Caco-2 (cell line): ENCODE measurements around the gene NAA30. TPM values are rescaled to one million over a fixed set of nuclear protein-coding genes. Genes with fewer than 3 reads are reported as not detected.

Experiments
- BruUV-seq: library from RNA; stranded (reverse); fragments of 400-500 nt; replicated peaks from 2 replicates; lab custom pipeline; 2021; lab: Mats Ljungman, UMichigan
- CTCF ChIA-PET: fragments of 300-600 bp; sonication (Branson Sonifier 250); formaldehyde crosslinking; loops from one replicate; lab custom pipeline; 2022; ENCODE audit warnings: antibody characterized with exemption; lab: Charles Lee
- POLR2A ChIA-PET: fragments of 300-600 bp; sonication (Branson Sonifier 250); formaldehyde crosslinking; loops from one replicate; lab custom pipeline; 2022; ENCODE audit warnings: antibody characterized with exemption; lab: Charles Lee
- DNase-seq, 2 experiments: peaks; one replicate each; pipeline versions ENCODE4 v3.0.0 to v3.0.0-alpha.2; 2020 to 2022
- H3K27me3 ChIP-seq: replicated peaks from 2 replicates; pipeline ENCODE4 v1.6.0; 2011; ENCODE audit warnings: low read length; ENCODE audit not compliant: control insufficient read depth, insufficient read depth
- H3K36me3 ChIP-seq: 2 replicates; pipeline ENCODE4 v1.5.1; 2011; ENCODE audit warnings: low read length; ENCODE audit not compliant: control insufficient read depth, insufficient read depth
- H3K4me1 ChIP-seq: fragments of 250-450 bp; sonication (Bioruptor Pico); 2 replicates; pipeline ENCODE4 v1.5.1; 2020; ENCODE audit warnings: mild to moderate bottlenecking
- H3K4me3 ChIP-seq: 2 replicates; pipeline ENCODE4 v1.5.1; 2011; ENCODE audit warnings: low read depth, mild to moderate bottlenecking, control low read depth, low read length
- H3K9me3 ChIP-seq: fragments of 250-450 bp; sonication (Bioruptor Pico); 2 replicates; pipeline ENCODE4 v1.5.1; 2020; ENCODE audit warnings: mild to moderate bottlenecking, moderate library complexity
- H3K27ac Mint-ChIP-seq: one replicate; pipeline ENCODE4 v1.8.0; 2022; ENCODE audit warnings: mixed read lengths; ENCODE audit not compliant: unreplicated experiment
- H3K27me3 Mint-ChIP-seq: one replicate; pipeline ENCODE4 v1.8.0; 2022; ENCODE audit warnings: mixed read lengths; ENCODE audit not compliant: insufficient read depth, unreplicated experiment
- H3K36me3 Mint-ChIP-seq: one replicate; pipeline ENCODE4 v1.8.0; 2022; ENCODE audit warnings: mild to moderate bottlenecking, mixed read lengths; ENCODE audit not compliant: insufficient read depth, unreplicated experiment
- H3K4me1 Mint-ChIP-seq: one replicate; pipeline ENCODE4 v1.8.0; 2022; ENCODE audit warnings: low read depth, mixed read lengths; ENCODE audit not compliant: unreplicated experiment
- H3K4me3 Mint-ChIP-seq: one replicate; pipeline ENCODE4 v1.8.0; 2022; ENCODE audit warnings: mild to moderate bottlenecking, moderate library complexity, mixed read lengths; ENCODE audit not compliant: unreplicated experiment
- H3K9me3 Mint-ChIP-seq: one replicate; pipeline ENCODE4 v1.8.0; 2022; ENCODE audit warnings: mixed read lengths; ENCODE audit not compliant: unreplicated experiment
- CTCF ChIP-seq, 2 experiments: fragments of 200-600 bp in 1 of 2; IDR thresholded peaks; 1 replicate in 1 of 2; 2 replicates in 1 of 2; pipeline versions ENCODE4 v1.5.1 to v1.8.0; 2011 to 2022; ENCODE audit warnings: antibody characterized with exemption in 1 of 2, control low read depth in 1 of 2, inconsistent platforms in 1 of 2, low read depth in 1 of 2, low read length in 1 of 2, mild to moderate bottlenecking in 1 of 2, moderate library complexity in 1 of 2; ENCODE audit not compliant: insufficient read depth in 1 of 2, severe bottlenecking in 1 of 2, unreplicated experiment in 1 of 2
- intact Hi-C: fragments of 100-400 bp; cut with micrococcal nuclease; formaldehyde crosslinking; loops from one replicate; pipeline ENCODE4 v1.10.0; 2022; ENCODE audit not compliant: unreplicated experiment
- total RNA-seq: library from RNA; stranded (reverse); gene quantifications from 2 replicates; pipeline ENCODE4 v1.2.3, GENCODE V29; 2022

Gene NAA30
- total RNA-seq, 1 experiment from 2014 or later = 23.7 TPM

GRCh38 chr14:57371013-57371412, 19.4 kb upstream of the NAA30 start:
- H3K36me3 Mint-ChIP-seq = no peaks in the 10 kb centered on the region
- Histone ChIP-seq H3K9me3 (no peaks in the 10 kb centered on the region), H3K4me3 (no peak overlapping the region), H3K36me3 (no peaks in the 10 kb centered on the region), H3K27me3 (no peaks in the 10 kb centered on the region), H3K4me1 (no peaks in the 10 kb centered on the region)
- ChIA-PET CTCF (no interaction called here), POLR2A (no interaction called here)
- H3K27me3 Mint-ChIP-seq = no peaks in the 10 kb centered on the region
- H3K4me1 Mint-ChIP-seq = no peaks in the 10 kb centered on the region
- no peak for DNase-seq
- intact Hi-C loops = no loop called here
- no peak overlapping the region for H3K4me3 Mint-ChIP-seq
- H3K9me3 Mint-ChIP-seq = peaks cover 9% of the 10 kb centered on the region
- no peak overlapping the region for H3K27ac Mint-ChIP-seq
- TF ChIP-seq CTCF (IDR thresholded peaks at IDR 0.05; ENCODE audit: insufficient read depth in 1 of 2, low read depth in 1 of 2, low read length in 1 of 2, severe bottlenecking in 1 of 2, unreplicated experiment in 1 of 2) = no peak
- no TSS peak for BruUV-seq

- Histone ChIP-seq H3K4me3 (no peak overlapping the region), H3K4me1 (no peaks in the 10 kb centered on the region), H3K9me3 (no peaks in the 10 kb centered on the region), H3K36me3 (no peaks in the 10 kb centered on the region), H3K27me3 (no peaks in the 10 kb centered on the region)
- no peak overlapping the region for H3K4me3 Mint-ChIP-seq
- intact Hi-C loops = no loop called here
- no peaks in the 10 kb centered on the region for H3K36me3 Mint-ChIP-seq
- H3K27me3 Mint-ChIP-seq = no peaks in the 10 kb centered on the region
- DNase-seq = no peak
- H3K27ac Mint-ChIP-seq = no peak overlapping the region
- no TSS peak for BruUV-seq
- CTCF ChIA-PET = no interaction called here
- TF ChIP-seq CTCF (IDR thresholded peaks at IDR 0.05; ENCODE audit: insufficient read depth in 1 of 2, low read depth in 1 of 2, low read length in 1 of 2, severe bottlenecking in 1 of 2, unreplicated experiment in 1 of 2) = no peak
- POLR2A ChIA-PET = no interaction called here
- no peaks in the 10 kb centered on the region for H3K4me1 Mint-ChIP-seq
- no peaks in the 10 kb centered on the region for H3K9me3 Mint-ChIP-seq
These were observed 15.2 kb upstream of the NAA30 start for GRCh38 chr14:57375156-57375555.

- intact Hi-C loops = no loop called here
- H3K36me3 Mint-ChIP-seq = no peaks in the 10 kb centered on the region
- TF ChIP-seq CTCF (IDR thresholded peaks at IDR 0.05; ENCODE audit: insufficient read depth in 1 of 2, low read depth in 1 of 2, low read length in 1 of 2, severe bottlenecking in 1 of 2, unreplicated experiment in 1 of 2) = peak in 1 of 2 experiments; percentile 14
- Histone ChIP-seq H3K27me3 (no peaks in the 10 kb centered on the region), H3K4me1 (peaks cover 27% of the 10 kb centered on the region), H3K4me3 (no peak overlapping the region), H3K9me3 (no peaks in the 10 kb centered on the region), H3K36me3 (no peaks in the 10 kb centered on the region)
- peaks cover 15% of the 10 kb centered on the region for H3K4me1 Mint-ChIP-seq
- no peak for DNase-seq
- no peak overlapping the region for H3K27ac Mint-ChIP-seq
- H3K9me3 Mint-ChIP-seq = no peaks in the 10 kb centered on the region
- H3K27me3 Mint-ChIP-seq = no peaks in the 10 kb centered on the region
- no TSS peak for BruUV-seq
- no peak overlapping the region for H3K4me3 Mint-ChIP-seq
- ChIA-PET CTCF (no interaction called here), POLR2A (no interaction called here)
These were observed 11.7 kb upstream of the NAA30 start for GRCh38 chr14:57378661-57379060.
